GM12878 (cell line): ENCODE data around the gene SOBP. TPM values are rescaled to one million over a fixed set of nuclear protein-coding genes. Genes with fewer than 3 reads are reported as not detected.
"Not testable (repeated sequence)": the region's sequence is repeated elsewhere in the genome, so short reads cannot be mapped to it uniquely, and the experiment has no call there.

Source experiments
- ATAC-seq: fragments of 200-7000 bp; cut with Tn5 transposase; 3 replicates; pipeline ENCODE4 v1.9.1; 2020; ENCODE audit warnings: mild to moderate bottlenecking, moderate library complexity
- BruUV-seq: library from RNA; stranded (reverse); fragments of 400-500 nt; replicated peaks from 2 replicates; lab custom pipeline; 2021; lab: Mats Ljungman, UMichigan
- CTCF ChIA-PET: fragments of 300-600 bp; sonication (Branson Sonifier 250); formaldehyde crosslinking; extraction: SDS; loops from one replicate; lab custom pipeline; 2021; ENCODE audit warnings: inconsistent platforms; lab: Yijun Ruan, JAX
- POLR2A ChIA-PET: fragments of 350-600 bp; formaldehyde crosslinking; extraction: SDS; loops from one replicate; lab custom pipeline; 2021; ENCODE audit warnings: inconsistent platforms; lab: Charles Lee
- RAD21 ChIA-PET: fragments of 300-600 bp; sonication (Branson Sonifier 250); formaldehyde crosslinking; loops from one replicate; lab custom pipeline; 2023; ENCODE audit warnings: antibody characterized with exemption; ENCODE audit not compliant: unreplicated experiment; lab: Charles Lee
- SMC1A ChIA-PET: fragments of 300-600 bp; sonication (Branson Sonifier 250); formaldehyde crosslinking; loops from one replicate; lab custom pipeline; 2023; ENCODE audit not compliant: unreplicated experiment, uncharacterized antibody; lab: Charles Lee
- DNase-seq: peaks from one replicate; pipeline ENCODE4 v3.0.0-alpha.2; 2011; ENCODE audit warnings: low read depth, low spot score
- FAIRE-seq: peaks from 3 replicates; lab custom pipeline; 2011; peaks lifted over from hg19 to GRCh38; lab: Jason Lieb, UNC
- H2AFZ ChIP-seq: 2 replicates; pipeline ENCODE4 v1.6.0; 2011; ENCODE audit warnings: low read depth, low read length, control low read depth; ENCODE audit not compliant: control insufficient read depth
- H3K27ac ChIP-seq: 2 replicates; pipeline ENCODE4 v1.5.1; 2011; ENCODE audit warnings: control low read depth; ENCODE audit not compliant: control insufficient read depth, insufficient read depth
- H3K27me3 ChIP-seq, 2 experiments: replicated peaks in 1 of 2; 2 replicates each; pipeline versions ENCODE4 v1.6.0 to v1.6.1; 2011; ENCODE audit warnings: low read length in 1 of 2; ENCODE audit not compliant: control insufficient read depth in 2 of 2, insufficient read depth in 2 of 2
- H3K36me3 ChIP-seq, 2 experiments: 2 replicates each; pipeline ENCODE4 v1.5.1; 2011; ENCODE audit warnings: low read length in 1 of 2; ENCODE audit not compliant: control insufficient read depth in 2 of 2, insufficient read depth in 2 of 2
- H3K4me1 ChIP-seq: 2 replicates; pipeline ENCODE4 v1.6.1; 2011; ENCODE audit warnings: mild to moderate bottlenecking, low read length, moderate library complexity, mixed read lengths; ENCODE audit not compliant: control insufficient read depth, insufficient read depth
- H3K4me2 ChIP-seq: 2 replicates; pipeline ENCODE4 v1.6.0; 2011; ENCODE audit warnings: control low read depth; ENCODE audit not compliant: control insufficient read depth, insufficient read depth
- H3K4me3 ChIP-seq: fragments of 200-600 bp; sonication (generic); 2 replicates; pipeline ENCODE4 v1.5.1; 2016
- H3K79me2 ChIP-seq: 2 replicates; pipeline ENCODE4 v1.6.0; 2011; ENCODE audit warnings: low read length; ENCODE audit not compliant: control insufficient read depth, insufficient read depth
- H3K9ac ChIP-seq: 2 replicates; pipeline ENCODE4 v1.8.0; 2011; ENCODE audit warnings: low read length, control low read depth, mixed read lengths; ENCODE audit not compliant: control insufficient read depth, insufficient read depth
- H3K9me3 ChIP-seq: replicated peaks from 3 replicates; pipeline ENCODE4 v1.5.1; 2011; ENCODE audit warnings: mild to moderate bottlenecking, low read length; ENCODE audit not compliant: control insufficient read depth, insufficient read depth
- H4K20me1 ChIP-seq: 2 replicates; pipeline ENCODE4 v1.6.0; 2011; ENCODE audit not compliant: control insufficient read depth, insufficient read depth
- WGBS: methylation state at CpG from one replicate; pipeline ENCODE4 v1.1.6; 2016; ENCODE audit warnings: low lambda C conversion rate; ENCODE audit not compliant: insufficient replicate concordance, insufficient coverage; ENCODE audit errors: missing lambda C conversion rate; 5-methylcytosine and 5-hydroxymethylcytosine counted together
- in situ Hi-C: fragments of 300-500 bp; cut with MboI; formaldehyde crosslinking; loops from 9 replicates; pipeline ENCODE4 v1.14.3; 2018; ENCODE audit warnings: mixed read lengths
- intact Hi-C: fragments of 100-400 bp; cut with micrococcal nuclease; formaldehyde crosslinking; loops from one replicate; pipeline ENCODE4 v1.14.2; 2022; ENCODE audit not compliant: unreplicated experiment
- polyA plus RNA-seq, 11 experiments: library from polyadenylated mRNA; depleted of rRNA in 4 of 11; unstranded in 6 of 11; stranded (reverse) in 5 of 11; fragments of >200 nt; fragmentation: Nextera tagmentation in 4 of 11; fragmentation: Illumina TruSeq in 1 of 11; extraction: Ambion mirVana in 4 of 11; extraction: Trizol in 1 of 11; gene quantifications; 1 replicate in 1 of 11; 2 replicates in 10 of 11; pipeline versions ENCODE4 v1.2.1 to v1.2.3, GENCODE V29; 2011 to 2016; ENCODE audit warnings: inconsistent platforms in 2 of 11, missing spikeins in 2 of 11, low read depth in 1 of 11
- total RNA-seq, 4 experiments: library from RNA; depleted of rRNA in 3 of 4; stranded (reverse); fragments of >200 nt in 3 of 4; fragmentation: Illumina TruSeq in 1 of 4; extraction: Trizol in 1 of 4; gene quantifications; 2 replicates each; pipeline versions ENCODE4 v1.2.1 to v1.2.3, GENCODE V29; 2013 to 2021

SOBP gene
- total and polyA plus RNA-seq, 10 of the 15 experiments (the other 5 are each of a cell fraction or from before 2014, with no cell fraction given) = 0.49 to 1.9 (median 0.78) TPM

- ATAC-seq, H3K4me2 ChIP-seq, DNase-seq, BruUV-seq, H3K27ac ChIP-seq, POLR2A ChIA-PET, H3K9ac ChIP-seq, H4K20me1 ChIP-seq, H3K79me2 ChIP-seq, H3K9me3 ChIP-seq, H3K4me3 ChIP-seq, H3K36me3 ChIP-seq, in situ Hi-C loops, intact Hi-C loops, RAD21 ChIA-PET, FAIRE-seq, H3K27me3 ChIP-seq, H3K4me1 ChIP-seq, H2AFZ ChIP-seq, CTCF ChIA-PET: not testable (repeated sequence)
- SMC1A ChIA-PET = interaction anchor here (1.4 kb wide), 1 partner anchor 32 kb away, joined by 4 read pairs; no protein-coding TSS in a partner anchor
- 33% methylated on average over 3 of the region's 3 CpGs for WGBS
Observed at GRCh38 chr6:107475360-107475759, 14.6 kb upstream of the SOBP start.

- H3K4me2 ChIP-seq, CTCF ChIA-PET, H3K27ac ChIP-seq, intact Hi-C loops, H3K4me3 ChIP-seq, H3K4me1 ChIP-seq, DNase-seq, H3K9me3 ChIP-seq, H3K79me2 ChIP-seq, BruUV-seq, H3K27me3 ChIP-seq, in situ Hi-C loops, H2AFZ ChIP-seq, POLR2A ChIA-PET, H4K20me1 ChIP-seq, H3K36me3 ChIP-seq, ATAC-seq, H3K9ac ChIP-seq, RAD21 ChIA-PET, FAIRE-seq: not testable (repeated sequence)
- WGBS = 20% methylated on average over 2 of the region's 3 CpGs
- SMC1A ChIA-PET = interaction anchor here (1.4 kb wide), 1 partner anchor 32 kb away, joined by 4 read pairs; no protein-coding TSS in a partner anchor
Observed at GRCh38 chr6:107475826-107476225, 14.1 kb upstream of the SOBP start.
